Naive thymus-derived CD4-positive, alpha-beta T cell (primary cell): ENCODE measurements around the gene ZBTB49. TPM values are rescaled to one million over a fixed set of nuclear protein-coding genes. Genes with fewer than 3 reads are reported as not detected.

Experiments
- ATAC-seq: fragments of 150-1000 bp; cut with Tn5 transposase; 2 replicates; pipeline ENCODE4 v1.10.0; 2021; ENCODE audit warnings: mild to moderate bottlenecking, moderate library complexity
- CTCF ChIA-PET: fragments of 350-600 bp; sonication (Branson Sonifier 250); formaldehyde crosslinking; loops from one replicate; lab custom pipeline; 2021; ENCODE audit warnings: antibody characterized with exemption; lab: Charles Lee
- POLR2A ChIA-PET: fragments of 350-600 bp; sonication (Branson Sonifier 250); formaldehyde crosslinking; loops from one replicate; lab custom pipeline; 2021; ENCODE audit warnings: antibody characterized with exemption, inconsistent platforms; lab: Charles Lee
- DNase-seq, 9 donors: peaks; one replicate each; pipeline versions ENCODE4 v3.0.0 to v3.0.0-alpha.2; 2020 to 2022; ENCODE audit warnings: mixed read lengths in 1 of 9
- H3K27ac ChIP-seq: one replicate; pipeline ENCODE4 v1.7.0; 2013; ENCODE audit warnings: mild to moderate bottlenecking, low read depth, low read length, moderate library complexity
- H3K27me3 ChIP-seq, 2 donors: one replicate each; pipeline ENCODE4 v1.7.0; 2013; ENCODE audit warnings: low read length in 2 of 2, mild to moderate bottlenecking in 2 of 2, moderate library complexity in 2 of 2; ENCODE audit not compliant: control insufficient read depth in 2 of 2, insufficient read depth in 2 of 2
- H3K36me3 ChIP-seq, 3 experiments: 1 replicate in 2 of 3; 2 replicates in 1 of 3; pipeline ENCODE4 v1.7.0; 2013; ENCODE audit warnings: low read length in 3 of 3, mild to moderate bottlenecking in 3 of 3, moderate library complexity in 1 of 3; ENCODE audit not compliant: insufficient read depth in 3 of 3, control insufficient read depth in 2 of 3
- H3K4me1 ChIP-seq, 2 donors: one replicate each; pipeline ENCODE4 v1.7.0; 2013; ENCODE audit warnings: low read length in 2 of 2, mild to moderate bottlenecking in 2 of 2, moderate library complexity in 1 of 2; ENCODE audit not compliant: control insufficient read depth in 2 of 2, insufficient read depth in 2 of 2
- H3K4me3 ChIP-seq: 2 replicates; pipeline ENCODE4 v1.7.0; 2013; ENCODE audit warnings: mild to moderate bottlenecking, low read length
- H3K9me3 ChIP-seq, 3 experiments: 1 replicate in 2 of 3; 2 replicates in 1 of 3; pipeline ENCODE4 v1.7.0; 2013; ENCODE audit warnings: low read length in 3 of 3; ENCODE audit not compliant: control insufficient read depth in 2 of 3
- H3K27ac Mint-ChIP-seq, 9 donors: one replicate each; pipeline ENCODE4 v1.8.0; 2020 to 2022; ENCODE audit warnings: mixed read lengths in 9 of 9, mild to moderate bottlenecking in 8 of 9, moderate library complexity in 5 of 9, inconsistent platforms in 2 of 9
- H3K27me3 Mint-ChIP-seq, 5 donors: one replicate each; pipeline ENCODE4 v1.8.0; 2021 to 2022; ENCODE audit warnings: mixed read lengths in 5 of 5, mild to moderate bottlenecking in 1 of 5
- H3K36me3 Mint-ChIP-seq, 5 donors: one replicate each; pipeline ENCODE4 v1.8.0; 2020 to 2022; ENCODE audit warnings: mixed read lengths in 5 of 5, mild to moderate bottlenecking in 3 of 5, inconsistent platforms in 1 of 5
- H3K4me1 Mint-ChIP-seq, 7 donors: one replicate each; pipeline ENCODE4 v1.8.0; 2020 to 2022; ENCODE audit warnings: mixed read lengths in 7 of 7, mild to moderate bottlenecking in 3 of 7, inconsistent platforms in 1 of 7
- H3K4me3 Mint-ChIP-seq, 10 donors: one replicate each; pipeline ENCODE4 v1.8.0; 2020 to 2022; ENCODE audit warnings: mild to moderate bottlenecking in 10 of 10, mixed read lengths in 10 of 10, moderate library complexity in 6 of 10, inconsistent platforms in 2 of 10
- H3K9me3 Mint-ChIP-seq, 11 donors: one replicate each; pipeline ENCODE4 v1.8.0; 2020 to 2022; ENCODE audit warnings: mixed read lengths in 11 of 11, mild to moderate bottlenecking in 4 of 11, inconsistent platforms in 1 of 11, moderate library complexity in 1 of 11
- intact Hi-C, 2 donors: fragments of 100-400 bp; cut with micrococcal nuclease; formaldehyde crosslinking; loops; one replicate each; pipeline ENCODE4 v1.15.1; 2023
- polyA plus RNA-seq, 2 donors: library from polyadenylated mRNA; unstranded; fragments of 300-500 nt; fragmentation: Illumina TruSeq; gene quantifications; one replicate each; pipeline ENCODE4 v1.2.3, GENCODE V29; 2021
- total RNA-seq, 6 experiments: library from RNA in 5 of 6; stranded (reverse) in 5 of 6; gene quantifications; 1 replicate in 5 of 6; 2 replicates in 1 of 6; pipeline ENCODE4 v1.2.3 and lab custom pipeline; 2021 to 2026

ZBTB49 gene
- total and polyA plus RNA-seq, 7 experiments from 2014 or later, result 2.0 to 16.1 (median 8.0) TPM

DNA sequence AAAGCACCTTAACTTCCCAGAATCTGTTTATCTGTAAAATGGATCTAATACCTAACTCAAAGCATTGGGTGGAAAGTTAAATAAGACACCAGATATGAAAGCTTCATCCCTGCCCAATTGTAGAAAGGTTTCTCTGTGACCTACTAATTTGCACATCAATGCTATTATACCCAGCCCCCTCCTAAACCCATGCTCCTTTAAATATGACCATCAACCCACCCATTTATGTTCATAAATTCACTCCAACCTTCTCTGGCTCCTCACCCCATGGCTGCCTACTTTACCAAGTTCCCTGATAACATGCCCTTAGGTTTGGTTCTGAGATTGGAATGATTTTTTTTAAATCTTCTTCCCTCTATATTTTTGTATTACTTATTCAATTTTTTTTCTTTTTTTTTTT lies 2.0 kb upstream of the ZBTB49 start:
- ChIA-PET CTCF (no interaction called here), POLR2A (interaction anchor here (0.7 to 1.3 kb wide), 2 partner anchors 14 to 41 kb away, joined by 3 read pairs; no protein-coding TSS in a partner anchor)
- Mint-ChIP-seq H3K9me3 (no peaks in the 10 kb centered on the region), H3K27me3 (no peaks in the 10 kb centered on the region), H3K36me3 (peaks cover 0 to 27% (median 8%) of the 10 kb centered on the region in 5 donors), H3K4me1 (peaks cover 32 to 70% (median 48%) of the 10 kb centered on the region in 7 donors), H3K4me3 (peak overlapping the region in 9 of 10 donors; percentile 15 to 98 (median 50)), H3K27ac (peak overlapping the region in 1 of 9 donors; percentile 66)
- no peak for DNase-seq
- no peak for ATAC-seq
- H3K27me3 ChIP-seq, result no peaks in the 10 kb centered on the region
- peaks cover 0 to 40% (median 0%) of the 10 kb centered on the region in 3 experiments for H3K36me3 ChIP-seq
- no peak overlapping the region for H3K27ac ChIP-seq
- H3K4me3 ChIP-seq, result no peak overlapping the region
- H3K4me1 ChIP-seq, result peaks cover 20 to 21% of the 10 kb centered on the region in 2 donors
- no peaks in the 10 kb centered on the region for H3K9me3 ChIP-seq
- intact Hi-C loops, result no loop called here

DNA sequence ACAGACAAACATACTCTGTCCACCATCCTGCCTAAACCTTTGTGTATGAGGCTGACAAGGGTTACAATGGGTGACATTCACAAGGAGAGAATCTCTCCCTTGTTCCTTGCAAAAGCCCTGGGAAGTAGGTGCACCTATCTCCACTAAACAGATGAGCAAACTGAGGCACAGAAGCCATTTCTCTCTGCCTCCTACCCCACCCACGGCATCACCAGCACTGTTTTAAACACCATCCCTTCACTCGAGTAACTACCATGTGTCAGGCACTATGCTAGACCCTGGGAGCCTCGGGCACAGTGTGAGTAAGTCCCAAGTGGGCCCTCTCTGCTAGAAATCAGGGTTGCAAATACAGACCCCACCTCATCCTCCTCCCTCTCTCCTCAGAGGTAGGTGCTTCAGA lies 996 bp upstream of the ZBTB49 start:
- Histone ChIP-seq H3K4me1 (peaks cover 20 to 21% of the 10 kb centered on the region in 2 donors), H3K4me3 (peak overlapping the region; percentile 81), H3K9me3 (no peaks in the 10 kb centered on the region), H3K36me3 (peaks cover 0 to 32% (median 0%) of the 10 kb centered on the region in 3 experiments), H3K27ac (peak overlapping the region; percentile 79), H3K27me3 (no peaks in the 10 kb centered on the region)
- H3K36me3 Mint-ChIP-seq, result peaks cover 0 to 21% (median 8%) of the 10 kb centered on the region in 5 donors
- H3K9me3 Mint-ChIP-seq, result peaks cover 0 to 1% (median 0%) of the 10 kb centered on the region in 11 donors
- CTCF ChIA-PET, result no interaction called here
- no peaks in the 10 kb centered on the region for H3K27me3 Mint-ChIP-seq
- ATAC-seq (no peak), DNase-seq (no peak)
- peak overlapping the region; percentile 80 to 95 (median 92) for H3K27ac Mint-ChIP-seq
- peak overlapping the region; percentile 93 to 98 (median 96) for H3K4me3 Mint-ChIP-seq
- intact Hi-C loops, result no loop called here
- POLR2A ChIA-PET, result no interaction called here
- peaks cover 32 to 73% (median 49%) of the 10 kb centered on the region in 7 donors for H3K4me1 Mint-ChIP-seq

DNA sequence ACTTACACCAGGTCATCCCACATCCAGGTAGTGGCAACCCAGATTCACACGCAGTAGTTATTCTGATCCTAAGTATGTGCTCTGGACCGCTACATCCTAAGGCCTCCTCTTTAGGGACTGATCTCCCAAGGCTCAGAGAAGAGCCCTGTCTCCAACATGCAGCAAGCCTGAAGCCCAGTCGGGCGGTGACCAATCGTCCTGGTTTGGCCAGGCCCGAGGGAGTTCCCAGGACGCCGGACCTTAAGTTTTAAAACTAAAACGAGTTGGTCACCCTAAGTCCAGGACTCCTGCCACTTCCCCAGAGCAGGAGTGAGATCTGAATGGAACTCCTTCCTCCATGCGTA lies 482 bp upstream of the ZBTB49 start:
- intact Hi-C loops, result no loop called here
- H3K27me3 ChIP-seq, result no peaks in the 10 kb centered on the region
- peaks cover 20 to 21% of the 10 kb centered on the region in 2 donors for H3K4me1 ChIP-seq
- CTCF ChIA-PET, result no interaction called here
- H3K9me3 ChIP-seq, result no peaks in the 10 kb centered on the region
- peak overlapping the region; percentile 81 for H3K4me3 ChIP-seq
- peaks cover 0 to 20% (median 7%) of the 10 kb centered on the region in 5 donors for H3K36me3 Mint-ChIP-seq
- peaks cover 0 to 28% (median 0%) of the 10 kb centered on the region in 3 experiments for H3K36me3 ChIP-seq
- H3K4me1 Mint-ChIP-seq, result peaks cover 35 to 72% (median 51%) of the 10 kb centered on the region in 7 donors
- POLR2A ChIA-PET, result interaction anchor here (0.7 to 1.8 kb wide), 4 partner anchors 23 to 42 kb away, joined by 3 to 12 read pairs (median 3); partner anchors contain the start of gene TMEM128
- H3K9me3 Mint-ChIP-seq, result peaks cover 0 to 1% (median 0%) of the 10 kb centered on the region in 11 donors
- H3K27ac ChIP-seq, result peak overlapping the region; percentile 79
- ATAC-seq (peak; percentile 3), DNase-seq (no peak)
- H3K27ac Mint-ChIP-seq, result peak overlapping the region; percentile 80 to 95 (median 92)
- H3K27me3 Mint-ChIP-seq, result no peaks in the 10 kb centered on the region
- H3K4me3 Mint-ChIP-seq, result peak overlapping the region; percentile 93 to 98 (median 96)

DNA sequence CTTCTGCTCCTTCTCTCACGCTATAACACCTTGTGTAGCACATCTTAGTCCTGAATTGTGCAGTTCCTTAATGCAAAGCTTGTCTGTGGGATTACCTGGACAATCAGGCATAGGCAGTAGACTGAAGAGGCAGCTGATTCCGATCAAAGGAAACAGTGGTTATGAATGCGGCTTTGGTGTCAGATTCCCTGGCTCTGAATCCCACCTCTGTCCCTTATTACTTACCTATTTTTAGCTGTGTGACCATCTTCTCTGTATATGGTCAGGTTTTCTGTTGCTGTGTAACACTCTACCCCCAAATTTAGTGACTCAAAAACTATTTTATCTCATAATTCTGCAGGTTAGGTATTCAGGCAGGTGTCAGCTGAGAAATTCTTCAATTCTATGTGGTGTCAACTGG lies 3.2 kb downstream of the ZBTB49 start:
- Histone ChIP-seq H3K36me3 (peaks cover 0 to 11% (median 0%) of the 10 kb centered on the region in 3 experiments), H3K27ac (no peak overlapping the region), H3K4me1 (peaks cover 20 to 26% of the 10 kb centered on the region in 2 donors), H3K4me3 (no peak overlapping the region), H3K27me3 (no peaks in the 10 kb centered on the region), H3K9me3 (no peaks in the 10 kb centered on the region)
- Mint-ChIP-seq H3K36me3 (peaks cover 4 to 25% (median 16%) of the 10 kb centered on the region in 5 donors), H3K27ac (no peak overlapping the region), H3K27me3 (no peaks in the 10 kb centered on the region), H3K4me3 (no peak overlapping the region), H3K9me3 (peaks cover 0 to 3% (median 0%) of the 10 kb centered on the region in 11 donors), H3K4me1 (peaks cover 35 to 73% (median 61%) of the 10 kb centered on the region in 7 donors)
- intact Hi-C loops, result no loop called here
- no peak for ATAC-seq
- no peak for DNase-seq
- POLR2A ChIA-PET, result interaction anchor here (1.8 kb wide), 1 partner anchor 45 kb away, joined by 5 read pairs; the partner anchor contains the start of gene TMEM128
- CTCF ChIA-PET, result no interaction called here

DNA sequence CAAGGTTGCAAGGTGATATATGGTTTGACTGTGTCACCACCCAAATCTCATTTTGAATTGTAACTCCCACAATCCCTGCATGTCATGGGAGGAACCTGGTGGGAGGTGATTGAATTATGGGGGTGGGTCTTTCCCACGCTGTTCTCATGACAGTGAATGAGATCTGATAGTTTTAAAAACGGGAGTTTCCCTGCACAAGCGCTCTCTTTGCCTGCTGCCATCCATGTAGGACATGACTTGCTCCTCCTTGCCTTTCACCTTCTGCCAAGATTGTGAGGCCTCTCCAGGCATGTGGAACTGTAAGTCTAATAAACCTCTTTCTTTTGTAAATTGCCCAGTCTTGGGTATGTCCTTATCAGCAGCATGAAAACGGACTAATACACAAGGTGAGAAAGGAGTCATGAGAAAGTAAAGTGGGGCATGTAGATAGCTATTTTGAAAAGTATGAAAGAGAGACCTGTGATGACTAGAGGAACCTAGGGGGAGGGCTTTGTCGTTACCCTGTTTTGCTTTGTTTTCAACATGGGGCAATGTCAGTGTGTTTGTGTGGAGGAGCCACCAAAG lies 6.3 kb downstream of the ZBTB49 start:
- peak overlapping the region in 3 of 9 donors; percentile 15 to 68 (median 24) for H3K27ac Mint-ChIP-seq
- H3K36me3 Mint-ChIP-seq, result peaks cover 10 to 28% (median 16%) of the 10 kb centered on the region in 5 donors
- no peak overlapping the region for H3K27ac ChIP-seq
- CTCF ChIA-PET, result no interaction called here
- intact Hi-C loops, result no loop called here
- H3K9me3 Mint-ChIP-seq, result peaks cover 0 to 3% (median 0%) of the 10 kb centered on the region in 11 donors
- H3K27me3 ChIP-seq, result no peaks in the 10 kb centered on the region
- no peak for DNase-seq
- peaks cover 2 to 10% of the 10 kb centered on the region in 2 donors for H3K4me1 ChIP-seq
- no peaks in the 10 kb centered on the region for H3K27me3 Mint-ChIP-seq
- POLR2A ChIA-PET, result no interaction called here
- H3K4me3 Mint-ChIP-seq, result peak overlapping the region in 1 of 10 donors; percentile 2
- H3K4me3 ChIP-seq, result no peak overlapping the region
- no peaks in the 10 kb centered on the region for H3K9me3 ChIP-seq
- H3K4me1 Mint-ChIP-seq, result peaks cover 20 to 61% (median 51%) of the 10 kb centered on the region in 7 donors
- ATAC-seq, result no peak
- H3K36me3 ChIP-seq, result peaks cover 0 to 7% (median 0%) of the 10 kb centered on the region in 3 experiments

DNA sequence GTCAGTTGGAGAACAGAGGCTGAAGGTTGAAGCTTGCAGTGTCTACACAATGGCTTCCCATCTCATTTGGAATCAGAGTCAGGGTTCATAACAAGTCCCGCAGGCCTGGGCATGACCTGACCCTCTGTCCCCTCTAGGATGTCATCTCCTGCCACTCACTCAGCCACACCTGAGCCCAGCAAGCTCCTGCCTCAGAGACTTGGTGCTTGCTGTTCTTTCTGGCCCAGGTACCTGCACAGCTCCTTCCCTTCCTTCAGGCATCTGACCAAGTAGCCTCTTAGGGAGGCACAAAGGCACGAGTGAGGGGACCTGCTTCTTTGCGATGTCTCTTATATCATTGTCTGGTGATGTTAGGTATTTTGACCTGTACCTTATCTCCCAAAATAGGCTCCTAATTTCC lies 9.0 kb downstream of the ZBTB49 start:
- Histone ChIP-seq H3K9me3 (no peaks in the 10 kb centered on the region), H3K4me1 (peaks cover 0 to 5% of the 10 kb centered on the region in 2 donors), H3K27ac (no peak overlapping the region), H3K4me3 (no peak overlapping the region), H3K36me3 (peaks cover 0 to 23% (median 0%) of the 10 kb centered on the region in 3 experiments), H3K27me3 (no peaks in the 10 kb centered on the region)
- Mint-ChIP-seq H3K36me3 (peaks cover 14 to 36% (median 19%) of the 10 kb centered on the region in 5 donors), H3K4me3 (no peak overlapping the region), H3K9me3 (peaks cover 0 to 3% (median 0%) of the 10 kb centered on the region in 11 donors), H3K4me1 (peaks cover 13 to 46% (median 33%) of the 10 kb centered on the region in 7 donors), H3K27ac (peak overlapping the region in 3 of 9 donors; percentile 6 to 84 (median 49)), H3K27me3 (no peaks in the 10 kb centered on the region)
- ChIA-PET CTCF (interaction anchor here (1.0 kb wide), 1 partner anchor 47 kb away, joined by 4 read pairs; no protein-coding TSS in a partner anchor), POLR2A (no interaction called here)
- intact Hi-C loops, result no loop called here
- DNase-seq (no peak), ATAC-seq (no peak)
